ENCODE results near the gene TNS2. TPM values are rescaled to one million over a fixed set of nuclear protein-coding genes. Genes with fewer than 3 reads are reported as not detected.
A peak's percentile ranks its signal among the peaks of the same experiment; 100 is the strongest.
"Not testable (repeated sequence)": the region's sequence is repeated elsewhere in the genome, so short reads cannot be mapped to it uniquely, and the experiment has no call there.

TNS2 gene
- polyA plus RNA-seq (ENCODE audit: insufficient read length in 4 of 4) = 100 to 1,000 TPM in 3 of 4 donors, 10 to 100 TPM in 1; 90.5 to 142 (median 127) TPM

- no peak for DNase-seq (ENCODE audit: low read depth in 4 of 4, low spot score in 3 of 4)
Observed at GRCh38 chr12:53049571-53050318, at the start of gene TNS2. TSS of gene TNS2 (plus strand) at chr12:53050065. CDS start at chr12:53050186, 121 bp downstream.

DNA sequence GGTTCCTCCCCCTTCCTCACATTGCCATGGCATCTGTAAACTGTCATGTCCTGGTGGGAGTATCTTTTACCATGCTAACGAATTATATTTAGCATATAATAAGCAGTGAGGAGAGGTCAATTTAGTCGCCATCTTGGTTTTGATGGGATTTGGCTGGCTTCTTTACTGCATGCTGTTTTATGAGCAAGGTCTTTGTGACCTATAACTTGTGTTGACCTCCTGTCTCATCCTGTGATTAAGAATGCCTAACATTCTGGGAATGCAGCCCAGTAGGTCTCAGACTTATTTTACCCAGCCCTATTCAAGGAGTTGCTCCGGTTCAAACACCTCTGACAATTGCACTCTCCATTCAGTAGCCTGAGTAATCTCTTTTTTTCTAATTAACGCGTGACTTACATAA, 45.7 kb upstream of the TNS2 start:
- DNase-seq (ENCODE audit: low read depth in 4 of 4, low spot score in 3 of 4) = no peak

- no peak for DNase-seq (ENCODE audit: low read depth in 4 of 4, low spot score in 3 of 4)
Observed at GRCh38 chr12:53004582-53004981, 45.3 kb upstream of the TNS2 start.

DNA sequence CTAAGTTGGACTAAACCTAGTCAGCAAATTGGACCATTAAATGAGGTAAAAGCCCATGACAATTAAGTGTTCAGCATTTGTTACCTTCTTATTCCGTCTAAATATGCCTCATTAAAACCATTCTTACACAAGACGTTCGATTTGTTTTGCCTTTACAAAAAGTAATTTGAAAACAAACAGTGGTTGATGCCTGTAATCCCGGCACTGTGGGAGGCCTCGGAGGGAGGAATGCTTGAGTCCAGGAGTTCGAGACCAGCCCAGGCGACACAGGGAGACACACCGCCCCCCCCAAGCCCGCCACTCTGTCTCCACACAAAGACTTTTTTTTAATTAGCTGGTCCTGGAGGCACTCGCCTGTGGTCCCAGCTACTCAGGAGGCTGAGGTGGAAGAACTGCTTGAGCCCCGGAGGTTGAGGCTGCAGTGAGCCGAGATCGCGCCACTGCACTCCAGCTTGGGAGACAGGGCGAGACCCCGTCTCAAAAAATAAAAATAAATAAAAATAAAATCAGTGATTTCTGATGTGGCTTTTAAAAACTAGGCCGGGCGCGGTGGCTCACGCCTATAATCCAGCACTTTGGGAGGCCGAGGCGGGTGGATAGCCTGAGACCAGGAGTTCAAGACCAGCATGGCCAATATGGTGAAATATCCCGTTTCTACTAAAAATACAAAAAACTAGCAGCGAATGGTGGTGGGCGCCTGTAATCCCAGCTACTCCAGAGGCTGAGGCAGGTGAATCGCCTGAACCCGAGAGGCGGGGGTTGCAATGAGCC, 44.5 kb upstream of the TNS2 start:
- no peak for DNase-seq (ENCODE audit: low read depth in 4 of 4, low spot score in 3 of 4)

GRCh38 chr12:53005986-53006809, 43.7 kb upstream of the TNS2 start, which contains the start of gene EIF4B:
TSS of gene EIF4B (plus strand) at chr12:53006456. CDS start at chr12:53006484, 28 bp downstream.
- DNase-seq (ENCODE audit: low read depth in 4 of 4, low spot score in 3 of 4) = peak; percentile 97 to 99 (median 98)

- DNase-seq (ENCODE audit: low read depth in 4 of 4, low spot score in 3 of 4) = peak; percentile 31 to 56 (median 42)
Observed at GRCh38 chr12:53006810-53007309, 43.0 kb upstream of the TNS2 start.

- no peak for DNase-seq (ENCODE audit: low read depth in 4 of 4, low spot score in 3 of 4)
Observed at GRCh38 chr12:53007343-53007742, 42.5 kb upstream of the TNS2 start.

GRCh38 chr12:53008760-53009159, 41.1 kb upstream of the TNS2 start:
- DNase-seq (ENCODE audit: low read depth in 4 of 4, low spot score in 3 of 4) = not testable (repeated sequence)

GRCh38 chr12:53010955-53011354, 38.9 kb upstream of the TNS2 start:
- DNase-seq (ENCODE audit: low read depth in 4 of 4, low spot score in 3 of 4) = no peak

DNA sequence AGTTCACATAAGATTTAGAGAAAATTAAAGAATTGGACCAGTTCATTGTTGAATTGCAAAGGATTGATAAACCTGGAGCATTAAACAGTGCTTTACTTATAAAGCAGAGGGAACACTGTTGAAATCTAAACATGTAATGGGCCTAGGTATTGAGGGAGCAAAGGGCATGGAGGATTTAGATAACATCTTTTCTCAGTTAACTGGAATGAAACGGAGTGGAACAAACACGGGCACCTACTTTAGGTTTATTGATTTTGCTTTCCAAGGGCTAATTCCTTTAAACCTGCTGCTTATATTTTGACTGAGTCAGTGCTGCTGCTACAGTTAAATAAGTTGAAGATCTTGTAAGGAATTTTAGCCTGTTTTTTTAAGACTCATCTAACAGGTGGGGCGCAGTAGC, 38.0 kb upstream of the TNS2 start:
- no peak for DNase-seq (ENCODE audit: low read depth in 4 of 4, low spot score in 3 of 4)

DNA sequence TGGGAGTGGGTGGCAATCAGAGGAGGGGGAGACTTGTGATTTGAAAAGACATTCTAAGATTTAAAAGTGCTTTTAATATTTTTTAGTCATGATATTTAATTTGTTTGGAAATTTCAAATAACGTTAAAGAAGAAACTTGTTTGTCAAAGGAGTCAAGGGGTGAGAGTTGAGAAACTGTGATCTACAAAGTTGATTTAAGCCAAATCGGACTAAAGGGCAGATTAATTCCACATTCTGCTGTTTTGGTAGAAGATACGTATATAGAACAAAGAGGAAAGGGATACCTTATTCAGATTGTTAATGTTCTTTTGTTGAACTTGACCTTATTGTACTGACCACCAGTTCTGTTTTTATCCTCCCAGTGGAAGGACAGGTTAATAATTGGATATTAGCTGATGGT, 36.9 kb upstream of the TNS2 start:
- no peak for DNase-seq (ENCODE audit: low read depth in 4 of 4, low spot score in 3 of 4)

DNA sequence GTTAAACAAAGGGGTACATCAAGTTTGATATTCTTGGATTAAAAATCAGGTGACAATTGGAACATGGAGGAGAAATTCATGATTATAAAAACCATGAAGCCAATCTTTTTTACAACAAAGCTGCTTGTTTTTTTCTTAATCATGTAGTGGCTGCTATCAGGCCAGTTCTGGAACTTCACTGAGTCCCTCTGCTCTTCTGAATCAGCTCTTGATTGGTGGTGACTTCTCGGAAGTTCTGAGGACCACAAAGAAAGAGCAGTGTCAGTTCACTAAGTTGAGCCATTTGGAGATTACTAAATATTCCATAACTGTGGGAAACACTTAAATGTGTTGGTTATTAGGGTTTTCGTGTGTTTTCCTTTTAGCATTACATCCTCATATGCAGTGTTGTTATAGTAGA, 35.2 kb upstream of the TNS2 start:
- DNase-seq (ENCODE audit: low read depth in 4 of 4, low spot score in 3 of 4) = no peak

DNA sequence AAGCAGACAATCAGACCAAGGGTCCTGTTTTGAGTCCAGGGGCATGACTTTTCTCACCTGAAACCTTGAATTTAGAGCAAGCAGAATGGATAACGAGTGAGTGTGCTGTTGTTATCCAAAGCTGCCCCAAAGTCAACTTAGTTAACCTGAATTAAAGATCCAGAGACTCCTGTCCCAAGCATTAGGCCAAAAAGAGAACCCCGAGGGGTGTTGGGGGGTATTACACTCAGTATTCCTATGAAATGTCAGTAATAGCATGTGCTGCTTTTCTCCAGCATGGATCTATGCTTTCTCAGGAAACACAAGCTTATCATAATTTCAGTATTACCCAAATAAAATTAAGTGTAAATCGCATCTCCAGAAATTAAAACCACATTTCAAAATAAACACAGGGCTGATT, 24.6 kb upstream of the TNS2 start:
- DNase-seq (ENCODE audit: low read depth in 4 of 4, low spot score in 3 of 4) = no peak

DNA sequence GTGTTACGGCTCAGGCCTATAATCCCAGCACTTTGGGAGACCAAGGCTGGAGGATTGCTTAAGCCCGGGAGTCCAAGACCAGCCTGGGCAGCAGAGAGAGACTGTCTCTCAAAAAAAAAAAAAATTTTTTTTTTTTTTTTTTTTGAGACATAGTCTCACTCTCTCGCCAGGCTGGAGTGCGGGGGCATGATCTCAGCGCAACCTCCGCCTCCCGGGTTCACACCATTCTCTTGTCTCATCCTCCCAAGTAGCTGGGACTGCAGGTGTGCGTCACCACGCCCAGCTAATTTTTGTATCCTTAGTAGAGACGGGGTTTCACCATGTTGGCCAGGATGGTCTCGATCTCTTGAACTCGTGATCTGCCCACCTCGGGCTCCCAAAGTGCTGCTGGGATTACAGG, 22.9 kb upstream of the TNS2 start:
- DNase-seq (ENCODE audit: low read depth in 4 of 4, low spot score in 3 of 4) = not testable (repeated sequence)

DNA sequence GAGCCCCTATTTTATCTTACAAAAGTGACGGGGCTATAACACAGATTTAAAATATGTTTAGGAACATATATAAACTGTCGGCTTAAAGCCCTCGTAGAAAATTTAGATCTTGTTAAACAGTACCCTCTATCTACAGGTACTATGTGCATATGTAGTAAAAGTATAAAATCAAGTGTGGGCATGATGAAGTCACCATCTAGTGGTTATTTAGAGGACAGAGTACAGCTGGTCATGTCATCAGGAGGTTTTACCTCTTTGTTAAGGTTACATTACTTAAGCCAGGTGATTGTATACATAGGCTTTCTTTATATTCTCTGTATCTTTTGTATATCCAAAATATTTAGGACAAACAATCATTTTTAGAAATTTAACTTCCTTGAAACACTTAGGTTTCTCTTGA, 18.2 kb upstream of the TNS2 start:
- no peak for DNase-seq (ENCODE audit: low read depth in 4 of 4, low spot score in 3 of 4)

GRCh38 chr12:53033832-53034231, 16.0 kb upstream of the TNS2 start:
- DNase-seq (ENCODE audit: low read depth in 4 of 4, low spot score in 3 of 4) = not testable (repeated sequence)

DNA sequence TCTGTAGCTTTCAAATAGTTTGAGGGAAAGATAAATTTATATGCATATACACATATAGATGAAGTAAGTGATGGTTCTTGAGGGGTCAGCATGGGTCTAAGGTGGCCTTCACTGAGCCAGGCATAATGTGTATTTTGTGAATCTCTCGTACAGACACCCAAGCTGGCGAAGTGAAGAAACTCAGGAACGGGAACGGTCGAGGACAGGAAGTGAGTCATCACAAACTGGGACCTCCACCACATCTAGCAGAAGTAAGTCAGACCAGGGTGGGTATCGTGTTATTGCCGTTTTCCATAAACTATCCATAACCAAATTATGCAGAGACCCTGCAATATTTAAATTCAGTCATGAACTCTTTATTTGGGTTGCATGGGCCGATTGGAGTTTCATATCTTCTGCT, 15.4 kb upstream of the TNS2 start:
- DNase-seq (ENCODE audit: low read depth in 4 of 4, low spot score in 3 of 4) = no peak

DNA sequence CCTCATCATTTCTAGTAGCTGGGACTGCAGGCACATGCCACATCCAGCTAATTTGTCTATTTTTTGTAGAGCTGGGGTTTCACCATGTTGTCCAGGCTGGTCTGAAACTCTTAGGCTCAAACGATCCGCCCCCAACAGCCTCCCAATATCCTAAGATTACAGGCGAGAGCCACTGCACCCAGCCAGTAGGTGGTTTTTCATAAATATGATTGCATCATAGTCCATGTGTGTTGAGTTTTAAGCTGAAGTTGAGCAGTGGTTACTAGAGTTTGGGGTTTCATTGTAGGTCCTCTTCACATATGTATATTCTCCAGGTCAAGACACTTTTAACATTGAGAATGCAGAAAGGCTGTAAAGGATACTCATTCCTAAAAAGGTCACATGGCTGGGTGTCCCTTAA, 13.1 kb upstream of the TNS2 start:
- DNase-seq (ENCODE audit: low read depth in 4 of 4, low spot score in 3 of 4) = no peak

- DNase-seq (ENCODE audit: low read depth in 4 of 4, low spot score in 3 of 4) = no peak
Observed at GRCh38 chr12:53039851-53040250, 10.0 kb upstream of the TNS2 start.

DNA sequence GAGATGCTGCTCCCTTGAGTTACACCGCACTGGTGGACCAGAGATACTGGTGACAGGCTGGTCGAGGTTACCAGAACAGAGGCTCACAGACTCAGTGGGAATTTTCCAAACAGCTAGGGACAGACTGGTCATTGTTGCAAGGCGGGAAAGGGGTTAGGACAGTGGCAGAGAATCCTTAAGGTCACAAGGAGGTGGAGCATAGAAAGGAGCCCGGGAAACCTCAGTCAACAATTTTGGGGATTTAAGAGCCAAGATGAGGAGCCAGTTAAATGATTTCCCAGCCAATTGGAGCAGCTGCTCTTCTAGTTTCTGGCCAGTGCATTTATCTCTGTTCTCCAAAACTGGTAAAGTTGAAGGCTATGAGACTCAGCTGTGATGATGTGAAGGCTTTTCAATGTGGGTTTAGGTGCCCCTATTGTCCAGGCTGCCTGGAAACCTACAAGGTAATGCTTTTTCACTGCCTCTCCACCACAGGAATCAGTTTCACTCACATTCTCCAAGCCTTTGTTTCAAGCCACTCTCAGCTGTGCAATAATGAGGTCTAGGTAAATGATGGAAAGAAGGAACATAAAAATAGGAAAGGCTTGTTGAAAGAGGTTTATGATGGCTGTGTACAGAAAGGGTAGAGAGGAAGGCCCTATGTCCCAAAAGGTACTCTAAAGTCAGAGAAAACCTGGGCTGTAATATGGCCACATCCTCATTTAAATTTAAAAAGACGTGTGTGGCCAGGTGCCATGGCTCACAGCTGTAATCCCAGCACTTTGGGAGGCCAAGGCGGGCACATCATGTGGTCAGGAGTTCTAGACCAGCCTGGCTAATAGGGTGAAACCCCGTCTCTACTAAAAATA, 7.0 kb upstream of the TNS2 start:
- DNase-seq (ENCODE audit: low read depth in 4 of 4, low spot score in 3 of 4) = no peak

Measured in left renal pelvis (tissue), 4 donors.